A673 (cell line): ENCODE data around the gene ATP5ME. TPM values are rescaled to one million over a fixed set of nuclear protein-coding genes. Genes with fewer than 3 reads are reported as not detected.

Experiments
- BruUV-seq: library from RNA; stranded (reverse); fragments of 400-500 nt; replicated peaks from 2 replicates; lab custom pipeline; 2021; lab: Mats Ljungman, UMichigan
- CTCF ChIA-PET: fragments of 300-600 bp; sonication (Branson Sonifier 250); formaldehyde crosslinking; loops from one replicate; lab custom pipeline; 2022; ENCODE audit warnings: antibody characterized with exemption; lab: Charles Lee
- POLR2A ChIA-PET: fragments of 300-600 bp; sonication (Branson Sonifier 250); formaldehyde crosslinking; loops from one replicate; lab custom pipeline; 2022; ENCODE audit warnings: antibody characterized with exemption; ENCODE audit not compliant: low non-redundant PET; lab: Charles Lee
- DNase-seq: peaks from one replicate; pipeline ENCODE4 v3.0.0-alpha.2; 2015; ENCODE audit warnings: low spot score
- H3K27ac ChIP-seq: fragments of 200-600 bp; sonication (generic); 2 replicates; pipeline ENCODE4 v1.5.1; 2016; ENCODE audit warnings: mixed run types, low read depth, mild to moderate bottlenecking, mixed read lengths, antibody characterized with exemption, low read length; ENCODE audit not compliant: poor library complexity, severe bottlenecking
- H3K27me3 ChIP-seq: fragments of 200-600 bp; sonication (generic); replicated peaks from 2 replicates; pipeline ENCODE4 v1.6.1; 2017; ENCODE audit warnings: mixed run types, low read depth, mild to moderate bottlenecking, mixed read lengths, antibody characterized with exemption, low read length; ENCODE audit not compliant: insufficient read depth, poor library complexity
- H3K36me3 ChIP-seq: fragments of 200-600 bp; sonication (generic); 2 replicates; pipeline ENCODE4 v1.6.1; 2016; ENCODE audit warnings: mixed run types, mild to moderate bottlenecking, mixed read lengths, antibody characterized with exemption, low read length; ENCODE audit not compliant: insufficient read depth, poor library complexity, severe bottlenecking
- H3K4me1 ChIP-seq: fragments of 200-600 bp; sonication (generic); 2 replicates; pipeline ENCODE4 v1.6.1; 2017; ENCODE audit warnings: mixed run types, mild to moderate bottlenecking, mixed read lengths, antibody characterized with exemption, low read length; ENCODE audit not compliant: insufficient read depth, poor library complexity, severe bottlenecking
- H3K4me3 ChIP-seq: fragments of 200-600 bp; sonication (generic); 2 replicates; pipeline ENCODE4 v1.5.1; 2016; ENCODE audit warnings: low read depth, mixed run types, mild to moderate bottlenecking, mixed read lengths, low read length; ENCODE audit not compliant: poor library complexity, severe bottlenecking
- H3K9me3 ChIP-seq: fragments of 200-600 bp; sonication (generic); 2 replicates; pipeline ENCODE4 v1.6.1; 2016; ENCODE audit warnings: mixed run types, low read depth, mild to moderate bottlenecking, mixed read lengths, antibody characterized with exemption, low read length; ENCODE audit not compliant: poor library complexity, severe bottlenecking
- EZH2 ChIP-seq: fragments of 200-600 bp; sonication (generic); IDR thresholded peaks from 2 replicates; pipeline ENCODE4 v1.6.1; 2017; ENCODE audit warnings: borderline replicate concordance, low read depth, mild to moderate bottlenecking, mixed read lengths, antibody characterized with exemption, low read length; ENCODE audit not compliant: poor library complexity, severe bottlenecking
- intact Hi-C: fragments of 100-400 bp; cut with micrococcal nuclease; formaldehyde crosslinking; loops from one replicate; pipeline ENCODE4 v1.10.0; 2022; ENCODE audit not compliant: unreplicated experiment
- total RNA-seq: library from RNA; stranded (reverse); gene quantifications from 2 replicates; pipeline ENCODE4 v1.2.3, GENCODE V29; 2021
- TF ChIP-seq, protein P1 (sequence below): fragments of 300-800, 200-600 bp; sonication (generic); conservative IDR thresholded peaks from 2 replicates; pipeline ENCODE4 v1.5.1; 2017; ENCODE audit warnings: low read depth, mild to moderate bottlenecking, antibody characterized with exemption, low read length, moderate library complexity, mixed read lengths

ATP5ME gene
- total RNA-seq, 1 experiment from 2014 or later, result 383 TPM

DNA sequence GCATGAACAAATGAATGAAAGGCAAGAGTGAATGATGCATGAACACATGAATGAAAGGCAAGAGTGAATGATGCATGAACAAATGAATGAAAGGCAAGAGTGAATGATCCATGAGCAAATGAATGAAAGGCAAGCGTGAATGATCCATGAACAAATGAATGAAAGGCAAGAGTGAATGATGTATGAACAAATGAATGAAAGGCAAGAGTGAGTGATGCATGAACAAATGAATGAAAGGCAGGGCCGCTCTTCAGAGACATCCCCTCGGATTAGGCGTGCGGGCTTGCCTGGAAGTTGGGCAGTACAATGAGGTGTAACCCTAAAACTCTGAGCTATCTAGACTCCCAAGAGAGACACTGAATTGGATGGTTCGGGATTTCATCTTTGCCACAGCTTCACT is 35.3 kb upstream of the ATP5ME start:
- no peak for TF ChIP-seq EZH2
- TF ChIP-seq, protein P1, sequence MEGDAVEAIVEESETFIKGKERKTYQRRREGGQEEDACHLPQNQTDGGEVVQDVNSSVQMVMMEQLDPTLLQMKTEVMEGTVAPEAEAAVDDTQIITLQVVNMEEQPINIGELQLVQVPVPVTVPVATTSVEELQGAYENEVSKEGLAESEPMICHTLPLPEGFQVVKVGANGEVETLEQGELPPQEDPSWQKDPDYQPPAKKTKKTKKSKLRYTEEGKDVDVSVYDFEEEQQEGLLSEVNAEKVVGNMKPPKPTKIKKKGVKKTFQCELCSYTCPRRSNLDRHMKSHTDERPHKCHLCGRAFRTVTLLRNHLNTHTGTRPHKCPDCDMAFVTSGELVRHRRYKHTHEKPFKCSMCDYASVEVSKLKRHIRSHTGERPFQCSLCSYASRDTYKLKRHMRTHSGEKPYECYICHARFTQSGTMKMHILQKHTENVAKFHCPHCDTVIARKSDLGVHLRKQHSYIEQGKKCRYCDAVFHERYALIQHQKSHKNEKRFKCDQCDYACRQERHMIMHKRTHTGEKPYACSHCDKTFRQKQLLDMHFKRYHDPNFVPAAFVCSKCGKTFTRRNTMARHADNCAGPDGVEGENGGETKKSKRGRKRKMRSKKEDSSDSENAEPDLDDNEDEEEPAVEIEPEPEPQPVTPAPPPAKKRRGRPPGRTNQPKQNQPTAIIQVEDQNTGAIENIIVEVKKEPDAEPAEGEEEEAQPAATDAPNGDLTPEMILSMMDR, result no peak
- Histone ChIP-seq H3K4me3 (no peak overlapping the region), H3K4me1 (no peaks in the 10 kb centered on the region), H3K27ac (no peak overlapping the region), H3K36me3 (peaks cover 10% of the 10 kb centered on the region), H3K27me3 (no peaks in the 10 kb centered on the region), H3K9me3 (no peaks in the 10 kb centered on the region)
- intact Hi-C loops, result no loop called here
- TSS peak; percentile 58 for BruUV-seq
- CTCF ChIA-PET, result no interaction called here
- no peak for DNase-seq
- POLR2A ChIA-PET, result interaction anchor here (0.6 kb wide), 1 partner anchor 10 kb away, joined by 21 read pairs; no protein-coding TSS in a partner anchor

DNA sequence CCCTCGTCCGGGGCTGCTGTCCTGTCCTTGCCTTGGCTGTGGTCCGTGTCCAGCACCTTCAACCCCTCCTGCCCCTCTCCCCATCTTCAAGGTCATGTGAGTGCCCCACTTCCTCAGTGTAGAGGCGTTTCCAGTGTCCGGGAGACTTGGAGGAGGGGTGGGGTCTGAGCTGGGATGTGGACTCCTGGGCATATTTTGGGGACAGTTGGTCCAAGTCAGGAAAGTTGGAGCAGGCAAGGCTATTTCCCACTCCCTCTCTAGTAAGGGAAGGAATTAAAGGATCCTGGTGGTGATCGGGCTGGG is 34.5 kb upstream of the ATP5ME start:
- intact Hi-C loops, result no loop called here
- POLR2A ChIA-PET, result no interaction called here
- CTCF ChIA-PET, result no interaction called here

DNA sequence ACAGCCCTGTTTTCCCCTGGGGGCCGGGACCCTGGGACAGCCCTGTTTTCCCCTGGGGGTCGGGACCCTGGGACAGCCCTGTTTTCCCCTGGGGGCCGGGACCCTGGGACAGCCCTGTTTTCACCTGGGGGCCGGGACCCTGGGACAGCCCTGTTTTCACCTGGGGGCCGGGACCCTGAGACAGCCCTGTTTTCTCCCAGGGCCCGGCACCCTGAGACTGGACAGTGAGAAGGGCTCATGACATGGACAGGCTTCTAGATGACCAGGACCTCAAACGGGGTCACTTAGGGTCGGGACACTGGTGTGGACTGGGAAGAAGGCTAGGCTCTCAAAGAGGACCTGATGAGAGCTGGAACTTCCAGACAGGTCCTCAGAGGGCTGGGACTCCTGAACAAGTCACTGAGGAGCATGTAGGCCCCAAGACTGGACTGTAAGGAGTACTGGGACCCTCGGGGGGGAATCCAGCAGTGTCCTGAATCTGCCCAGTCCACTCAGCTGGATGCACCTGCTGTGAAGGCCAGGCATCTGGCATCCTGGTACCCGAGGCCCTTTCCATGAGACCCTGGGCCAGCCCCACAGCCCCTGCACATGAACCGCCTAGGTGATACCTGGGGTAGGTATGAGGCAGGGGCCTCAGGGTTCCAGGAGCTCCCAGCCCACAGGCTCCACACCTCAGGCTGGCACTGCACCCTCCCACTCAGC is 34.0 kb upstream of the ATP5ME start:
- peaks cover 10% of the 10 kb centered on the region for H3K36me3 ChIP-seq
- POLR2A ChIA-PET, result no interaction called here
- H3K4me3 ChIP-seq, result no peak overlapping the region
- no TSS peak for BruUV-seq
- no peaks in the 10 kb centered on the region for H3K27me3 ChIP-seq
- CTCF ChIA-PET, result no interaction called here
- no peak for DNase-seq
- no peaks in the 10 kb centered on the region for H3K9me3 ChIP-seq
- intact Hi-C loops, result no loop called here
- TF ChIP-seq, protein P1, result no peak
- no peak for TF ChIP-seq EZH2
- no peak overlapping the region for H3K27ac ChIP-seq
- H3K4me1 ChIP-seq, result no peaks in the 10 kb centered on the region

More for the DNA sequence above, 34.5 kb upstream of the ATP5ME start:
- TF ChIP-seq, protein P1, result no peak
- TF ChIP-seq EZH2, result no peak
- no TSS peak for BruUV-seq
- H3K4me3 ChIP-seq, result no peak overlapping the region
- no peak overlapping the region for H3K27ac ChIP-seq
- H3K4me1 ChIP-seq, result no peaks in the 10 kb centered on the region
- no peaks in the 10 kb centered on the region for H3K9me3 ChIP-seq
- peaks cover 10% of the 10 kb centered on the region for H3K36me3 ChIP-seq
- no peak for DNase-seq
- no peaks in the 10 kb centered on the region for H3K27me3 ChIP-seq
